Smooth muscle cell (in vitro differentiated cells): Measurements from ENCODE around the gene ACAA1. TPM values are rescaled to one million over a fixed set of nuclear protein-coding genes. Genes with fewer than 3 reads are reported as not detected.
A peak's percentile ranks its signal among the peaks of the same experiment; 100 is the strongest.

Experiments
- DNase-seq: peaks from one replicate; lab custom pipeline; 2025; ENCODE audit not compliant: unreplicated experiment; lab: John Stamatoyannopoulos, UW
- H2AFZ ChIP-seq: fragments of 200-600 bp; sonication (generic); 2 replicates; pipeline ENCODE4 v1.6.0; 2016; ENCODE audit warnings: antibody characterized with exemption, low read depth, mild to moderate bottlenecking
- H3F3A ChIP-seq: fragments of 200-600 bp; sonication (generic); 2 replicates; pipeline ENCODE4 v1.6.0; 2017; ENCODE audit warnings: antibody characterized with exemption, low read depth
- H3K27ac ChIP-seq: fragments of 200-600 bp; sonication (generic); 2 replicates; pipeline ENCODE4 v1.5.1; 2016; ENCODE audit warnings: low read depth, mild to moderate bottlenecking
- H3K27me3 ChIP-seq: fragments of 200-600 bp; sonication (generic); 2 replicates; pipeline ENCODE4 v1.6.1; 2016; ENCODE audit warnings: low read depth, mild to moderate bottlenecking
- H3K36me3 ChIP-seq: fragments of 200-600 bp; sonication (generic); 2 replicates; pipeline ENCODE4 v1.5.1; 2016; ENCODE audit warnings: low read depth
- H3K4me1 ChIP-seq: fragments of 200-600 bp; sonication (generic); 2 replicates; pipeline ENCODE4 v1.5.1; 2016; ENCODE audit warnings: low read depth
- H3K4me2 ChIP-seq: fragments of 200-600 bp; sonication (generic); 2 replicates; pipeline ENCODE4 v1.6.0; 2016; ENCODE audit warnings: mild to moderate bottlenecking
- H3K4me3 ChIP-seq: fragments of 200-600 bp; sonication (generic); 2 replicates; pipeline ENCODE4 v1.5.1; 2016; ENCODE audit warnings: mild to moderate bottlenecking
- H3K79me2 ChIP-seq: fragments of 200-600 bp; sonication (generic); 2 replicates; pipeline ENCODE4 v1.6.0; 2016; ENCODE audit warnings: low read depth, mild to moderate bottlenecking
- H3K9ac ChIP-seq: fragments of 200-600 bp; sonication (generic); 2 replicates; pipeline ENCODE4 v1.6.0; 2016; ENCODE audit warnings: low read depth
- H3K9me3 ChIP-seq: fragments of 200-600 bp; sonication (generic); replicated peaks from 2 replicates; pipeline ENCODE4 v1.5.1; 2016; ENCODE audit warnings: low read depth
- H4K20me1 ChIP-seq: fragments of 200-600 bp; sonication (generic); 2 replicates; pipeline ENCODE4 v1.6.0; 2016; ENCODE audit warnings: low read depth
- CTCF ChIP-seq: fragments of 200-600 bp; sonication (generic); IDR thresholded peaks from 2 replicates; pipeline ENCODE4 v1.5.1; 2017; ENCODE audit warnings: borderline replicate concordance, mild to moderate bottlenecking, antibody characterized with exemption; ENCODE audit not compliant: insufficient read depth, poor library complexity, severe bottlenecking
- WGBS: methylation state at CpG from one replicate; pipeline ENCODE4 v1.1.7; 2016; ENCODE audit warnings: low lambda C conversion rate; 5-methylcytosine and 5-hydroxymethylcytosine counted together
- polyA plus RNA-seq: library from polyadenylated mRNA; unstranded; fragments of >200 nt; fragmentation: Nextera tagmentation; extraction: Ambion mirVana; gene quantifications from 2 replicates; pipeline ENCODE4 v1.2.1, GENCODE V29; 2016
- total RNA-seq: library from RNA; depleted of rRNA; stranded (reverse); fragments of >200 nt; gene quantifications from 2 replicates; pipeline ENCODE4 v1.2.3, GENCODE V29; 2014

ACAA1 gene
- total and polyA plus RNA-seq, 2 experiments from 2014 or later = 22.7 to 41.8 TPM

GRCh38 chr3:38167591-38167990, 30.7 kb upstream of the ACAA1 start:
- Histone ChIP-seq H3K9me3 (no peaks in the 10 kb centered on the region), H4K20me1 (peaks cover 49% of the 10 kb centered on the region), H3K27ac (peak overlapping the region; percentile 99), H3K4me1 (peaks cover 29% of the 10 kb centered on the region), H3K79me2 (peaks cover 68% of the 10 kb centered on the region), H2AFZ (no peak overlapping the region), H3K4me2 (peak overlapping the region; percentile 89), H3F3A (peaks cover 21% of the 10 kb centered on the region), H3K36me3 (no peaks in the 10 kb centered on the region), H3K9ac (peak overlapping the region; percentile 92), H3K4me3 (peak overlapping the region; percentile 25), H3K27me3 (no peaks in the 10 kb centered on the region)
- DNase-seq = no peak
- WGBS = 90% methylated on average over 4 of the region's 4 CpGs
- no peak for TF ChIP-seq CTCF

GRCh38 chr3:38165722-38166387, 28.9 kb upstream of the ACAA1 start:
- H3K36me3 ChIP-seq = no peaks in the 10 kb centered on the region
- no peak for DNase-seq
- peaks cover 32% of the 10 kb centered on the region for H4K20me1 ChIP-seq
- no peak for TF ChIP-seq CTCF
- H3K4me3 ChIP-seq = peak overlapping the region; percentile 85
- 1% methylated on average over 22 of the region's 62 CpGs for WGBS
- H2AFZ ChIP-seq = peak overlapping the region; percentile 89
- peak overlapping the region; percentile 99 for H3K27ac ChIP-seq
- H3K4me1 ChIP-seq = peaks cover 29% of the 10 kb centered on the region
- H3K4me2 ChIP-seq = peak overlapping the region; percentile 89
- peaks cover 51% of the 10 kb centered on the region for H3K79me2 ChIP-seq
- H3K9me3 ChIP-seq = no peaks in the 10 kb centered on the region
- H3F3A ChIP-seq = peaks cover 21% of the 10 kb centered on the region
- H3K9ac ChIP-seq = peak overlapping the region; percentile 91
- no peaks in the 10 kb centered on the region for H3K27me3 ChIP-seq

- no peak for TF ChIP-seq CTCF
- DNase-seq = peak; percentile 96
- Histone ChIP-seq H3K9ac (peak within 1 kb of the TSS; percentile 91), H3K4me3 (peak within 1 kb of the TSS; percentile 85), H3F3A (peaks cover 21% of the 10 kb centered on the region), H3K4me2 (peak within 1 kb of the TSS; percentile 89), H3K79me2 (peaks cover 43% of the 10 kb centered on the region), H4K20me1 (peaks cover 25% of the 10 kb centered on the region), H3K9me3 (no peaks in the 10 kb centered on the region), H3K27ac (peak within 1 kb of the TSS; percentile 99), H3K27me3 (no peaks in the 10 kb centered on the region), H3K36me3 (no peaks in the 10 kb centered on the region), H2AFZ (peak within 1 kb of the TSS; percentile 92), H3K4me1 (peaks cover 29% of the 10 kb centered on the region)
- 2% methylated on average over 54 of the region's 57 CpGs for WGBS
These were observed 28.2 kb upstream of the ACAA1 start, which contains the start of gene OXSR1 for GRCh38 chr3:38164952-38165721. Gene OXSR1, plus strand, starts transcription at chr3:38165537. Its CDS starts 340 bp downstream, at chr3:38165877.
